Measurements from ENCODE around the gene ITGA5. TPM values are rescaled to one million over a fixed set of nuclear protein-coding genes. Genes with fewer than 3 reads are reported as not detected.

The ITGA5 gene
- total and polyA plus RNA-seq, 12 donors, result 15.7 to 141 (median 72.2) TPM

DNA sequence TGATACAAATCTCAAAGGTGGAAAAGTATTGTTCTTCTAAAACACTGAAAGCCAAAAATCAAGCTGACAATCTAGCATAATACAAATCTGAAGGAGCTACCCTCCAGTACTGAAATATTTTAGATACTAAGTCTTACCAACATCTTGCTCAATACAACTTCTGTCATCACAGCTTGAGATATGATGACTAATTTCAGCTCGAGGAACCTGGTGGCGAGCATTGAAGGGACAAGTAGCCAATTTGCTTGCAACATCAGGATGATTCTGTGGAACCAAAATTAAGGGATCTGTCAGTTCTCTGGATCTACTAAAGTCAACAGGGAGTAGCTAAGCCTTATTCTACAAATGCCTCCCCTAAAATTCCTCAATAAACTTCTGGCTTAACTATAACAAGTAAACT, 44.0 kb upstream of the ITGA5 start:
- DNase-seq, result peak in 6 of 7 donors; percentile 45 to 73 (median 63)
- H3K27ac ChIP-seq, result no peak overlapping the region
- H3K4me1 ChIP-seq (replicated peaks in 1 of 2), result no peaks in the 10 kb centered on the region
- WGBS, 4 donors, result 9 to 27% (median 18%) methylated on average over 2 of the region's 2 CpGs
- no peak for TF ChIP-seq POLR2A (IDR thresholded peaks at IDR 0.05)
- TF ChIP-seq, protein P1, sequence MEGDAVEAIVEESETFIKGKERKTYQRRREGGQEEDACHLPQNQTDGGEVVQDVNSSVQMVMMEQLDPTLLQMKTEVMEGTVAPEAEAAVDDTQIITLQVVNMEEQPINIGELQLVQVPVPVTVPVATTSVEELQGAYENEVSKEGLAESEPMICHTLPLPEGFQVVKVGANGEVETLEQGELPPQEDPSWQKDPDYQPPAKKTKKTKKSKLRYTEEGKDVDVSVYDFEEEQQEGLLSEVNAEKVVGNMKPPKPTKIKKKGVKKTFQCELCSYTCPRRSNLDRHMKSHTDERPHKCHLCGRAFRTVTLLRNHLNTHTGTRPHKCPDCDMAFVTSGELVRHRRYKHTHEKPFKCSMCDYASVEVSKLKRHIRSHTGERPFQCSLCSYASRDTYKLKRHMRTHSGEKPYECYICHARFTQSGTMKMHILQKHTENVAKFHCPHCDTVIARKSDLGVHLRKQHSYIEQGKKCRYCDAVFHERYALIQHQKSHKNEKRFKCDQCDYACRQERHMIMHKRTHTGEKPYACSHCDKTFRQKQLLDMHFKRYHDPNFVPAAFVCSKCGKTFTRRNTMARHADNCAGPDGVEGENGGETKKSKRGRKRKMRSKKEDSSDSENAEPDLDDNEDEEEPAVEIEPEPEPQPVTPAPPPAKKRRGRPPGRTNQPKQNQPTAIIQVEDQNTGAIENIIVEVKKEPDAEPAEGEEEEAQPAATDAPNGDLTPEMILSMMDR (IDR thresholded peaks at IDR 0.05), result peak in 2 of 6 experiments; percentile 11 to 14
- H3K4me3 ChIP-seq, result no peak overlapping the region
- H3K9me3 ChIP-seq (replicated peaks in 1 of 3), result no peaks in the 10 kb centered on the region
- H3K27me3 ChIP-seq, result peaks cover 14% of the 10 kb centered on the region
- intact Hi-C loops (cut with DNase I), result no loop called here
- H3K36me3 ChIP-seq (replicated peaks in 1 of 2), result no peaks in the 10 kb centered on the region

DNA sequence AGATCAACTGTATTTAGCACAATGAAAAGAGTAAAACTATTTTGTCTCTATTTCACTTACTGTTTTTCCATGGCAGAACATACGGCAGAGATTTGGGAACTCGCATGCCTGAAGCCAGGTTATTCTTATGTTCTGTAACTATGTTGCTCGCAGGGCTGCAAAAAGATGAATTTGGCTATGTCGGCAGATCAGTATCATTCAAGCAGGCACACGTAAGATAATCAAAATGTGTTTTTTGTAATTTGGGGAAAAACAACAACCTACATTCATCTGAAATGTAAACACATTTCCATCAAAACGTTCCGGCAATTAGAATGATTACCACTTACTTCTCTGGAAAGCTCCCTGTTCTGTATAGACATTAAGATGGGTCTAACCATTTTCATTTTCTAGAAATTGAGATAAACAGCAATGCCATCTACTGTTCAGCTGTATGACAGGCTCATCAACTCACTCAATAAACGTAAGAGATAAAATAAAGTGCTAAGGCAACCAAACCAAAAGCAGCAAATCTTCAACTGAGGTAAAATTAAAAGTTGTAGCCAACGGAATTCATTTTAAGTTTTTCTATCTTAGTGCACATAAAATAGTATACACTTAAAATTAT, 41.4 kb upstream of the ITGA5 start:
- H3K27ac ChIP-seq, result no peak overlapping the region
- H3K9me3 ChIP-seq (replicated peaks in 1 of 3), result no peaks in the 10 kb centered on the region
- H3K27me3 ChIP-seq, result peaks cover 14% of the 10 kb centered on the region
- H3K36me3 ChIP-seq (replicated peaks in 1 of 2), result no peaks in the 10 kb centered on the region
- no peaks in the 10 kb centered on the region for H3K4me1 ChIP-seq (replicated peaks in 1 of 2)
- no peak overlapping the region for H3K4me3 ChIP-seq
- intact Hi-C loops (cut with DNase I), result no loop called here
- TF ChIP-seq, protein P1 (IDR thresholded peaks at IDR 0.05), result no peak
- TF ChIP-seq POLR2A (IDR thresholded peaks at IDR 0.05), result no peak
- WGBS, 4 donors, result 69 to 78% (median 73%) methylated on average over 9 of the region's 9 CpGs
- DNase-seq, result no peak

DNA sequence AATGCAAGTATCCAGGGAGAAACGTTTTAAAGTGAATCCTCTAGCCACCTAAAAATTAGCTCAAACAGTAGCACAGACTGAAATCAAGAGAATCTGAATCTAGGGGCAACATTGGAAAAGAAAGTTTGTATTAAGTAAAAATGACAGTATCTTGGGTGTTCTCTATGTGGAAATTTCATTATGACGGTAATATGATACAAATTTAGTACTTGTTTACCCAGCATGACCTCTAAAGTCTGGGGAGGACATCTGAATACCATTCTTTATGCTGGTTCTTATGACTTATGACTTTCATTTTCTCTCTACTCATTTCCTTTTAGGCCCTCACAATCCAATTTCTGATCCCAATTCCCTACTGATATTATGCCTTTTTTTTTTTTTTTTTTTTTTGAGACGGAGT, 40.3 kb upstream of the ITGA5 start:
- TF ChIP-seq POLR2A (IDR thresholded peaks at IDR 0.05), result no peak
- TF ChIP-seq, protein P1 (IDR thresholded peaks at IDR 0.05), result no peak
- WGBS, 4 donors, result 48 to 61% (median 52%) methylated on average over 2 to 3 of the region's 3 CpGs
- no peak overlapping the region for H3K27ac ChIP-seq
- no peaks in the 10 kb centered on the region for H3K4me1 ChIP-seq (replicated peaks in 1 of 2)
- DNase-seq, result no peak
- no peaks in the 10 kb centered on the region for H3K9me3 ChIP-seq (replicated peaks in 1 of 3)
- H3K36me3 ChIP-seq (replicated peaks in 1 of 2), result no peaks in the 10 kb centered on the region
- intact Hi-C loops (cut with DNase I), result no loop called here
- no peak overlapping the region for H3K4me3 ChIP-seq
- H3K27me3 ChIP-seq, result peaks cover 11% of the 10 kb centered on the region

- H3K9me3 ChIP-seq (replicated peaks in 1 of 3), result no peaks in the 10 kb centered on the region
- H3K4me1 ChIP-seq (replicated peaks in 1 of 2), result no peaks in the 10 kb centered on the region
- H3K27ac ChIP-seq, result no peak overlapping the region
- H3K4me3 ChIP-seq, result no peak overlapping the region
- H3K27me3 ChIP-seq, result no peaks in the 10 kb centered on the region
- TF ChIP-seq, protein P1 (IDR thresholded peaks at IDR 0.05), result no peak
- no peak for TF ChIP-seq POLR2A (IDR thresholded peaks at IDR 0.05)
- no peak for DNase-seq
- no peaks in the 10 kb centered on the region for H3K36me3 ChIP-seq (replicated peaks in 1 of 2)
- intact Hi-C loops (cut with DNase I), result no loop called here
Observed at GRCh38 chr12:54455760-54456469, 36.8 kb upstream of the ITGA5 start.
